Mucosa of descending colon (tissue), 3 donors: ENCODE data around the gene TCF4. TPM values are rescaled to one million over a fixed set of nuclear protein-coding genes. Genes with fewer than 3 reads are reported as not detected.

ENCODE experiments used
- ATAC-seq: fragments of 200-7000 bp; cut with Tn5 transposase; one replicate; pipeline ENCODE4 v1.9.1; 2020; ENCODE audit warnings: mild to moderate bottlenecking, moderate library complexity
- DNase-seq, 3 donors: peaks; one replicate each; pipeline ENCODE4 v3.0.0-alpha.2; 2020
- H3K36me3 ChIP-seq: fragments of 200-600 bp; one replicate; pipeline ENCODE4 v1.8.0; 2021; ENCODE audit warnings: low read depth, mild to moderate bottlenecking
- H3K4me1 ChIP-seq: fragments of 200-600 bp; one replicate; pipeline ENCODE4 v1.8.0; 2021; ENCODE audit warnings: low read depth, mild to moderate bottlenecking
- H3K4me3 ChIP-seq: fragments of 200-600 bp; one replicate; pipeline ENCODE4 v1.8.0; 2021; ENCODE audit warnings: mild to moderate bottlenecking
- H3K9me3 ChIP-seq: fragments of 200-600 bp; one replicate; pipeline ENCODE4 v1.8.0; 2021; ENCODE audit warnings: mild to moderate bottlenecking
- CTCF ChIP-seq: fragments of 200-600 bp; IDR thresholded peaks from one replicate; pipeline ENCODE4 v1.8.0; 2022; ENCODE audit warnings: antibody characterized with exemption, mild to moderate bottlenecking
- intact Hi-C, 2 donors: fragments of 100-400 bp; cut with DNase I in 1 of 2; cut with micrococcal nuclease in 1 of 2; formaldehyde crosslinking; loops; one replicate each; pipeline versions ENCODE4 v1.11.0 to v1.11.1; 2022; cut with DNase I, micrococcal nuclease
- total RNA-seq, 3 donors: library from RNA; stranded (reverse); fragmentation: NEBNext Ultra II Directional in 2 of 3; extraction: Animal tissue kit (Norgen Biotek cat#: 25700) in 2 of 3; gene quantifications; one replicate each; pipeline versions ENCODE4 v1.2.1 to v1.2.4, GENCODE V29; 2021 to 2023
- donor health status: DM: no; HTN: no; CAD: no; lungs with moderate emphysema.
- donor health status: DM: no; HTN: no; CAD: no.
- donor health status: DM: no; HTN: yes; CAD: no.

The TCF4 gene
- total RNA-seq, 3 donors from 2014 or later: 20.7 to 88.2 (median 24.6) TPM

GRCh38 chr18:55287935-55288868 is 299.8 kb downstream of the TCF4 start:
- Histone ChIP-seq H3K36me3 (no peaks in the 10 kb centered on the region), H3K4me3 (no peak overlapping the region), H3K4me1 (no peaks in the 10 kb centered on the region), H3K9me3 (no peaks in the 10 kb centered on the region)
- DNase-seq (no peak), ATAC-seq (no peak)
- intact Hi-C loops: no loop called here
- no peak for TF ChIP-seq CTCF

- intact Hi-C loops: no loop called here
- H3K4me3 ChIP-seq: no peak overlapping the region
These were observed 300.7 kb downstream of the TCF4 start for GRCh38 chr18:55287149-55287806.

GRCh38 chr18:55286257-55286825 is 301.7 kb downstream of the TCF4 start:
- intact Hi-C loops: no loop called here
- no peaks in the 10 kb centered on the region for H3K9me3 ChIP-seq

More at GRCh38 chr18:55287149-55287806, 300.7 kb downstream of the TCF4 start:
- no peak for TF ChIP-seq CTCF
- H3K36me3 ChIP-seq: no peaks in the 10 kb centered on the region
- H3K9me3 ChIP-seq: no peaks in the 10 kb centered on the region
- no peaks in the 10 kb centered on the region for H3K4me1 ChIP-seq
- DNase-seq: no peak
- no peak for ATAC-seq

GRCh38 chr18:55284614-55285013 is 303.4 kb downstream of the TCF4 start:
- H3K36me3 ChIP-seq: no peaks in the 10 kb centered on the region
- no peak overlapping the region for H3K4me3 ChIP-seq
- H3K4me1 ChIP-seq: no peaks in the 10 kb centered on the region
- DNase-seq (no peak), ATAC-seq (no peak)
- no peak for TF ChIP-seq CTCF
- intact Hi-C loops: no loop called here
- no peaks in the 10 kb centered on the region for H3K9me3 ChIP-seq

More at GRCh38 chr18:55286257-55286825, 301.7 kb downstream of the TCF4 start:
- ATAC-seq (no peak), DNase-seq (no peak)
- H3K36me3 ChIP-seq: no peaks in the 10 kb centered on the region
- no peak overlapping the region for H3K4me3 ChIP-seq
- TF ChIP-seq CTCF: no peak
- no peaks in the 10 kb centered on the region for H3K4me1 ChIP-seq

- Histone ChIP-seq H3K36me3 (no peaks in the 10 kb centered on the region), H3K4me1 (no peaks in the 10 kb centered on the region), H3K4me3 (no peak overlapping the region), H3K9me3 (no peaks in the 10 kb centered on the region)
- TF ChIP-seq CTCF: no peak
- no peak for ATAC-seq
- intact Hi-C loops: no loop called here
- no peak for DNase-seq
These were observed 304.7 kb downstream of the TCF4 start for GRCh38 chr18:55283309-55283708.
